Measurements from ENCODE around the gene PPP1R36. TPM values are rescaled to one million over a fixed set of nuclear protein-coding genes. Genes with fewer than 3 reads are reported as not detected.

PPP1R36 gene
- total and polyA plus RNA-seq, 2 of the 8 experiments (the other 6 are each of a cell fraction or from before 2014, with no cell fraction given) = 0.39 to 0.93 TPM

DNA sequence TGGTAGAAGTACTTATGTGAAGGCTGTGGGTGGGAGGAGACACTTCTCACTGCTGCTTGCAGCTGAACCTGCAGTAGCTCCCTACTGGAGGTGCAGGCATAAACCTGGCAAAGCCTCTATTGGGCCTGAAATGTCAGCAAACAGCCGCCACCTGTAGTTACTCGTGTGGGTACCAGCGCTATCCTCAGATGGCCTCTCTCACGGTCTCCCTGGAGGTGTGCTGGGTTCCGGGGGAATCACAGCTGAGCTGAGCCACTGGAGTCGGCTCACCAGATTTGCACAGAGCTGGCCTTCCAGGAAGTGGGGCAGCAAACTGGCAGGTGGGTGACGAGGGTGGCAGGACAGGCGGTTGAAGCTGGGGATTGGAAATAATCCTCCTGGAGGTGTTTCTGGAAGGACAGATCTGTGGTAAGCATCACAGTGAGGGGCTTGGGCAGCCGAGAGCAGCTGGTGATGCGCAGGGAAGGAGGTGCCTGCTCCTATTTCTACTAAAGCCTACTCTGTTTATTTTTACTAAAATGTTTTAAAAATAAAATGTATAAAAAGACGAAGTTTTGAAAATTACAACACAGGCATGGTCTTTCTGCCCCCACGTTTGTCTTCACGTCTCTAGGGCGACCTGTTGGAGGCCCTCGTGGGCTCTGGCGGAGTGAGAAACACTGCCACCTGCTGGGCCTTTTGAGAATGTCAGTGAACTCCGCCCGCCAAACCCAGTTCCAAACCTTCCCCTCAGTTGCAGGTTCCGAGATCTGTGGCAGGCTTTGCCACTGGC lies 86.6 kb downstream of the PPP1R36 start:
- H3K79me2 ChIP-seq (ENCODE audit: control insufficient read depth in 1 of 2, insufficient read depth in 2 of 2, low read length in 2 of 2) = no peaks in the 10 kb centered on the region
- H3K18ac ChIP-seq (ENCODE audit: extremely low read depth, low read length) = peak overlapping the region; percentile 83; the same call in 1 of the 2 replicates
- no peak overlapping the region for H3K4me2 ChIP-seq (ENCODE audit: insufficient read depth in 1 of 2, low read depth in 2 of 2, low read length in 2 of 2)
- H3K9ac ChIP-seq (replicated peaks in 1 of 4; ENCODE audit: extremely low read depth in 1 of 4, low read depth in 3 of 4, low read length in 3 of 4) = no peak overlapping the region
- ChIA-PET POLR2A (ENCODE audit: partially characterized antibody) (interaction anchor here (0.9 to 2.3 kb wide), 4 partner anchors 9 to 131 kb away, joined by 3 to 11 read pairs (median 10); partner anchors contain the start of genes HSPA2 and ZBTB1), CTCF (ENCODE audit: partially characterized antibody) (interaction anchor here (0.6 to 3.8 kb wide), 69 partner anchors 8 to 1270 kb away, joined by 3 to 60 read pairs (median 5); partner anchors contain the start of gene AKAP5)
- H3K4me1 ChIP-seq (replicated peaks in 1 of 4; ENCODE audit: control insufficient read depth in 3 of 4, insufficient read depth in 4 of 4, low read length in 3 of 4) = peaks cover 0 to 8% (median 4%) of the 10 kb centered on the region in 4 experiments; a peak in 4 of 7 replicates
- no peak overlapping the region for H3K27ac ChIP-seq (ENCODE audit: low read depth, low read length)
- H3K14ac ChIP-seq (ENCODE audit: insufficient read length) = no peak overlapping the region
- peak overlapping the region; percentile 72 for H4K91ac ChIP-seq (replicated peaks; ENCODE audit: insufficient read length, low read length)
- WGBS, 2 experiments (ENCODE audit: extremely low coverage in 1 of 2, insufficient coverage in 1 of 2, insufficient read length in 1 of 2, insufficient replicate concordance in 2 of 2, low coverage in 1 of 2, low lambda C conversion rate in 2 of 2, missing lambda C conversion rate in 1 of 2) = 44% methylated on average over 19 of the region's 19 CpGs; no CpG with 5 or more reads in 1 of the 2 experiments
- no peaks in the 10 kb centered on the region for H3K27me3 ChIP-seq (replicated peaks in 1 of 4; ENCODE audit: control insufficient read depth in 3 of 4, extremely low read depth in 1 of 4, insufficient read depth in 3 of 4, low read length in 3 of 4)
- H3K4ac ChIP-seq (replicated peaks; ENCODE audit: insufficient read length, low read depth, low read length) = peak overlapping the region; percentile 21
- peak; percentile 81 to 87 for TF ChIP-seq RAD21 (IDR thresholded peaks at IDR 0.05 in 1 of 2, conservative IDR thresholded peaks at IDR 0.05 in 1 of 2; ENCODE audit: low read depth in 2 of 2, low read length in 2 of 2)
- TF ChIP-seq RNF2 (IDR thresholded peaks at IDR 0.05; ENCODE audit: borderline replicate concordance, low read depth, low read length, missing control alignments, poor library complexity, severe bottlenecking) = no peak
- TF ChIP-seq KDM1A (IDR thresholded peaks at IDR 0.05; ENCODE audit: borderline replicate concordance, low read length) = no peak
- TF ChIP-seq, protein P1, sequence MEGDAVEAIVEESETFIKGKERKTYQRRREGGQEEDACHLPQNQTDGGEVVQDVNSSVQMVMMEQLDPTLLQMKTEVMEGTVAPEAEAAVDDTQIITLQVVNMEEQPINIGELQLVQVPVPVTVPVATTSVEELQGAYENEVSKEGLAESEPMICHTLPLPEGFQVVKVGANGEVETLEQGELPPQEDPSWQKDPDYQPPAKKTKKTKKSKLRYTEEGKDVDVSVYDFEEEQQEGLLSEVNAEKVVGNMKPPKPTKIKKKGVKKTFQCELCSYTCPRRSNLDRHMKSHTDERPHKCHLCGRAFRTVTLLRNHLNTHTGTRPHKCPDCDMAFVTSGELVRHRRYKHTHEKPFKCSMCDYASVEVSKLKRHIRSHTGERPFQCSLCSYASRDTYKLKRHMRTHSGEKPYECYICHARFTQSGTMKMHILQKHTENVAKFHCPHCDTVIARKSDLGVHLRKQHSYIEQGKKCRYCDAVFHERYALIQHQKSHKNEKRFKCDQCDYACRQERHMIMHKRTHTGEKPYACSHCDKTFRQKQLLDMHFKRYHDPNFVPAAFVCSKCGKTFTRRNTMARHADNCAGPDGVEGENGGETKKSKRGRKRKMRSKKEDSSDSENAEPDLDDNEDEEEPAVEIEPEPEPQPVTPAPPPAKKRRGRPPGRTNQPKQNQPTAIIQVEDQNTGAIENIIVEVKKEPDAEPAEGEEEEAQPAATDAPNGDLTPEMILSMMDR (IDR thresholded peaks at IDR 0.05; ENCODE audit: control extremely low read depth in 1 of 3, insufficient read depth in 1 of 3, low read depth in 1 of 3, low read length in 3 of 3) = peak; percentile 84 to 93 (median 85)
- TF ChIP-seq BRCA1 (IDR thresholded peaks at IDR 0.05; ENCODE audit: low read depth, low read length) = no peak
- no peak overlapping the region for H3K4me3 ChIP-seq (ENCODE audit: extremely low read depth in 1 of 4, insufficient read depth in 2 of 4, low read depth in 3 of 4, low read length in 4 of 4)
- no peaks in the 10 kb centered on the region for H3K36me3 ChIP-seq (ENCODE audit: control insufficient read depth in 2 of 4, insufficient read depth in 4 of 4, low read length in 3 of 4)
- no peak overlapping the region for H4K5ac ChIP-seq (ENCODE audit: insufficient read length, low read depth, low read length)
- FAIRE-seq = peak; percentile 13
- no peaks in the 10 kb centered on the region for H3K9me3 ChIP-seq (ENCODE audit: insufficient read depth in 2 of 2, low read depth in 1 of 2, low read length in 1 of 2)
- H2BK120ac ChIP-seq (replicated peaks; ENCODE audit: low read depth, low read length) = no peak overlapping the region
- 0 out of 2 replicates have a peak overlapping the region, but pooled peaks have one; percentile 52 for H2BK5ac ChIP-seq (ENCODE audit: low read depth, low read length)
- no peaks in the 10 kb centered on the region for H3K79me1 ChIP-seq (ENCODE audit: low read depth, low read length)
- no peak overlapping the region for H2AK5ac ChIP-seq (ENCODE audit: low read depth, low read length)
- peak overlapping the region; percentile 99 for H2AFZ ChIP-seq (ENCODE audit: low read length)
- H3K56ac ChIP-seq (replicated peaks; ENCODE audit: insufficient read length, low read depth, low read length) = no peak overlapping the region
- peak overlapping the region; percentile 61; the same call in 1 of the 2 replicates for H2BK15ac ChIP-seq (ENCODE audit: low read length)
- peak; percentile 53 to 89 for DNase-seq (ENCODE audit: low read depth in 1 of 2, low spot score in 2 of 2)
- H4K20me1 ChIP-seq (replicated peaks in 1 of 2; ENCODE audit: control insufficient read depth in 1 of 2, insufficient read depth in 2 of 2, low read length in 2 of 2) = no peaks in the 10 kb centered on the region
- peak overlapping the region; percentile 48; the same call in 1 of the 2 replicates for H2BK20ac ChIP-seq (ENCODE audit: low read length)
- H4K8ac ChIP-seq (ENCODE audit: extremely low read depth, insufficient read depth, low read length) = peak overlapping the region; percentile 88
- peak overlapping the region; percentile 87 for H2BK12ac ChIP-seq (ENCODE audit: low read depth, low read length)
- H3K23ac ChIP-seq (ENCODE audit: insufficient read length) = no peak overlapping the region
- H3K23me2 ChIP-seq (ENCODE audit: low read depth, low read length) = no peaks in the 10 kb centered on the region
